NCI-H2171 (cell line): Measurements from ENCODE around the gene VPS9D1.
"Not testable (repeated sequence)": the region's sequence is repeated elsewhere in the genome, so short reads cannot be mapped to it uniquely, and the experiment has no call there.

Experiments
- DNase-seq: peaks from one replicate; lab custom pipeline; 2025; lab: John Stamatoyannopoulos, UW

Gene VPS9D1

DNA sequence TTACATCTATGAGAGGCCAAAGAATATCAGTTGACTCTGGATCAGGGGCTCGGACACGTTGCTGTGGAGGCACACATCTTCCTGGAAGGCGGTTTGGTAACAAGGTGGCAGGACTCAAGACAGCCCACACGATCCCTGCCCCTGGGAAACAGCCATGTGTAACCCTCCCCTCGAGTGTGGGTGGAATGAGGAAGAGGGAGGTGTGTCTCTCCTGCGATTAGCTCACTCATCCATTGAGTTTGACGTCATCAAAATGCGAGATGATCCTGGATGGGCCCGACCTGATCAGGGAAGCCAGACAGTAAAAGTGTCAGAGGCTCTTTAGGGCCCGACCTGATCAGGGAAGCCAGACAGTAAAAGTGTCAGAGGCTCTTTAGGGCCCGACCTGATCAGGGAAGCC lies 56.5 kb downstream of the VPS9D1 start:
- DNase-seq = not testable (repeated sequence)

- DNase-seq = no peak
Measured at GRCh38 chr16:89661215-89661614, 59.5 kb downstream of the VPS9D1 start.

DNA sequence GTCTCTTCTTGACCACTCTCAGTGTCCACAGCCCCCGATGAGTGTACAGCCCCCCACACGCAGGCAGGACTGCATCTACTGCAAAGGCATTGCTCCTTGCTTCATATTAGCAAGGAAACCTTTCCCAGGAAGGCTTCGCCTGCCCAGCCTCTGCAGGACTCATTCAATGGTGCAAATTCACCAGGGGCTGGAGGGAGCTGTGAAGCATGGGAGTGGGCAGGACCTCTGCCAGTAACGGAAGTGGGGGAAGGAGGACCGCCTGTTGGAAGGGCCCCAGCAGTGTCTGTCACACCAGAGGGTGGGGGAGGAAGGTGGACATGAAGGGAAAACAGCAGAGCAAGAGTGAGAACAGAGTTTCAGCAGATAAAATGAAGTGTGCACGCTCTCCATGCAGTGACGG lies 60.6 kb downstream of the VPS9D1 start:
- DNase-seq = no peak

- peak; percentile 4 for DNase-seq
Measured at GRCh38 chr16:89658221-89658879, 62.3 kb downstream of the VPS9D1 start.

- DNase-seq = peak; percentile 92
Measured at GRCh38 chr16:89657442-89658220, 63.1 kb downstream of the VPS9D1 start, which contains the start of the genes CHMP1A and SPATA33. TSS of gene CHMP1A (minus strand) at chr16:89657708. CDS start at chr16:89657588, 120 bp downstream. TSS of gene SPATA33 (plus strand) at chr16:89657836. CDS start at chr16:89657912, 76 bp downstream.
